Adipose tissue (tissue), 3 donors: Measurements from ENCODE around the gene SRP72. TPM values are rescaled to one million over a fixed set of nuclear protein-coding genes. Genes with fewer than 3 reads are reported as not detected.

ENCODE experiments used
- H3K27ac ChIP-seq: one replicate; pipeline ENCODE4 v1.5.1; 2013; ENCODE audit warnings: low read depth, low read length
- WGBS, 3 donors: extraction: QIAGEN DNeasy Blood & Tissue Kit; methylation state at CpG; one replicate each; pipeline ENCODE4 v1.1.7; 2013; 5-methylcytosine and 5-hydroxymethylcytosine counted together
- polyA plus RNA-seq, 3 donors: library from polyadenylated mRNA; stranded (reverse); fragments of 200-250 nt; gene quantifications; one replicate each; pipeline ENCODE4 v1.2.3, GENCODE V29; 2013
- donor health status: healthy with polysubstance abuse.
- donor health status: Bipolar disorder and iron deficiency.
- donor health status: healthy.

Gene SRP72
- polyA plus RNA-seq, 3 donors: 34.9 to 43.0 (median 36.8) TPM

GRCh38 chr4:56532239-56532638, 64.8 kb downstream of the SRP72 start:
- no peak overlapping the region for H3K27ac ChIP-seq
- 87 to 97% (median 95%) methylated on average over 2 of the region's 2 CpGs for WGBS, 3 donors

DNA sequence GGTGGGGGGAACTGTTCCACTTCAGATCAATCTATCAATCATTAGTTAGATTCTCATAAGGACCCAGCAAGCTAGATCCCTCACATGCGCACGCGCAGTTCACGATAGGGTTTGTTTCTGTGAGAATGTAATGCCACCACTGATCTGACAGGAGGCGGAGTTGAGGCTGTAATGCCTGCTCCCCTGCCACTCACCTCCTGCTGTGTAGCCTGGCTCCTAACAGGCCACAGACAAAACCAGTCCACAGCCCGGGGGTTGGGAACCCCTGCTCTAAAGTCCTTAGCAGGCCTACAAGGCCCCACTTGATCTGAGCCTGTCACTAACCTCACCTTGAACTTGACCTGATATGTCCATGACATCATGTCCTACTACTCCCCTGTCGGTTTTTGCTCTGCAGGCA, 68.5 kb downstream of the SRP72 start:
- 83 to 87% (median 84%) methylated on average over 7 of the region's 7 CpGs for WGBS, 3 donors
- no peak overlapping the region for H3K27ac ChIP-seq

- WGBS, 3 donors: 93 to 96% (median 96%) methylated on average over 1 of the region's 1 CpG
- no peak overlapping the region for H3K27ac ChIP-seq
Observed at GRCh38 chr4:56537147-56537546, 69.7 kb downstream of the SRP72 start.

DNA sequence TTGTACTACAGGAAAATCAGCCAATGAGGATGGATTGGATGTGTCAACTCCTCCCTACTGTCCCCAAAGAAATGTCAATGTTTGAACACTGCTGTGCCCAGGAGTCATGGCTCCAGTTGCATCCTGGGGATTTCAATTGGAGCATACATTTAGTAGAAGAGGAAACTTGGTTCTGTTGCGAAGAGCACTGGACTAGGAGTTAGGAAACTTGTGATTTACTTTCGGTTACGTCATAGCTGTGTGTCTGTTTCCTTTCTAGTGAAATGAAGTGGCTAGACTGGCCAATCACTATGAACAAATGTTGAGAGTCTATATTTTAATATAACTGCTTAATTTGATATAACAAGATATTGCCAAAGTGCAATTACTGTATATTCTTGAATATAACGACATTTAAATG, 73.4 kb downstream of the SRP72 start:
- H3K27ac ChIP-seq: no peak overlapping the region
- WGBS, 3 donors: 66 to 89% (median 74%) methylated on average over 4 of the region's 4 CpGs

GRCh38 chr4:56544573-56545131, 77.2 kb downstream of the SRP72 start:
- 2 to 5% (median 2%) methylated on average over 33 of the region's 33 CpGs for WGBS, 3 donors
- no peak overlapping the region for H3K27ac ChIP-seq

DNA sequence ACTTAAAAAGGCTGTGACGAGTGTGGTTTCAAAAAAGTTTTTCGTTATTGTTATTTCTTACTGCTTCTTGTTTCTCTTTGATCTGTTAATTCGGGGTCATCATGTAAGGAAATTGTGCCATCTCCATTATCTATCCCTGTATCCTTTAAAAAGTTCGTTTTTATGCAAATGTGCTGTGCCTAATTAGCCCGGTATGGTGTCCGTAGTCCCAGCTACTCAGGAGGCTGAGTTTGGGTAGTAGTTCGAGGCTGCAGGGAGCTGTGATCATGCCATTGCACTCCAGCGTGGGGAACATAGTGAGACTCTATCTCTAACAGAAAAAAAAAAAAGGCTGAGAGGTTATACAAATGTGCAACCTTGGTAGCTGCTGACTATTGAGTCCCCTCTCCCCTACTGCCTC, 83.2 kb downstream of the SRP72 start:
- H3K27ac ChIP-seq: no peak overlapping the region
- 70 to 79% (median 71%) methylated on average over 8 of the region's 8 CpGs for WGBS, 3 donors

DNA sequence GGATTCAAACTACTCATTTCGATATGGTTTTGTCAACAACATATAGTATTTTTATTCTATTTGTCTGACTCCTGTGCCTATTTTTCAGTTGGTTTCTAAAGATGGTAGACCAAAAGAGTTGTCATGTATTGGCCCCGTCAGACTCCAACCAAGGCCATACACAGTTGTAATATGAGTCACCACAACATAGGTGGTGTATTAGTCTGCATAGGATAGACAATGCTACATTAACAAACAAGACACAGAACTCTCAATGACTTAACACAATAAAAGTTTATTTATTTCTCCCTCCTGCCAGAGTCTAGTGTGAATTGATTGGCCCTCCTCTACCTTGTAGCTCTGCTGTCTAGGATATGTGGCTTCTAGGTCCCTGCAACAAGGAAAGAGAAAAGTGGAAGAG, 84.1 kb downstream of the SRP72 start:
- no peak overlapping the region for H3K27ac ChIP-seq
- WGBS, 3 donors: 65 to 97% (median 90%) methylated on average over 2 of the region's 2 CpGs

DNA sequence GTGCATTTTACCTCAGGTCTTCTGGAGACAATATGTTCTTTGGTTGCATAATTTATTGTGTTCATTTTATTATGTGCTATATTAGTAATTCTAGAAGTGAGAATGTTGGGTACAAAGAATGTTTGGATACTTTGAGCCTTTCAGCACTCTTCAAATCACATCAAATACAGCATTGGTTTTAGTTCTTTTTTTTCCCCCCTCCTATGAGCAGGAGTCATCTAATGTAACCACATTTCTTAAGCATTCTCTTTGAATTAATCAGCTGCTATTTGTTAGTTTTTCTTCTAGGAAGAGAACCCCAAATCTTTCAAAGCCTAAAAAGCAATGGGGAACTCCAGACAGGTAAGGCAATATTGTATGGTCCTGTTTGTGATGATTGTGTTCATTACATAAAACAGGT, 84.9 kb downstream of the SRP72 start:
- H3K27ac ChIP-seq: no peak overlapping the region

Other genes starting within 250 kb of the SRP72 start
- 1 to 10 TPM; 2.6 to 4.2 (median 3.3) TPM for gene AASDH, start 80.1 kb upstream of the SRP72 start, polyA plus RNA-seq
- gene PPAT, start 32.0 kb upstream of the SRP72 start, polyA plus RNA-seq: 1 to 10 TPM; 2.7 to 3.7 (median 2.8) TPM
- gene PAICS, start 31.4 kb upstream of the SRP72 start, polyA plus RNA-seq: 10 to 100 TPM; 17.1 to 31.9 (median 23.7) TPM
- under 1 TPM in 1 of 3 donors, not detected in 2; 0.07 TPM for gene ARL9, start 38.2 kb downstream of the SRP72 start, polyA plus RNA-seq
- gene HOPX, start 213.7 kb downstream of the SRP72 start, polyA plus RNA-seq: 1 to 10 TPM; 3.7 to 5.6 (median 4.5) TPM